ENCODE data around the gene FNBP1. TPM values are rescaled to one million over a fixed set of nuclear protein-coding genes. Genes with fewer than 3 reads are reported as not detected.

Gene FNBP1
- total and polyA plus RNA-seq, 10 of the 15 experiments (the other 5 are each of a cell fraction or from before 2014, with no cell fraction given): 64.5 to 353 (median 179) TPM

- ChIA-PET RAD21 (ENCODE audit: unreplicated experiment) (interaction anchor here (0.8 to 1.8 kb wide), 3 partner anchors 9 to 34 kb away, joined by 3 to 5 read pairs (median 4); no protein-coding TSS in a partner anchor), SMC1A (ENCODE audit: uncharacterized antibody, unreplicated experiment) (interaction anchor here (1.1 to 2.4 kb wide), 6 partner anchors 9 to 65 kb away, joined by 3 to 9 read pairs (median 4); no protein-coding TSS in a partner anchor), CTCF (interaction anchor here (1.3 kb wide), 1 partner anchor 19 kb away, joined by 3 read pairs; no protein-coding TSS in a partner anchor), POLR2A (interaction anchor here (0.5 to 1.5 kb wide), 6 partner anchors 10 to 242 kb away, joined by 3 to 7 read pairs (median 3); no protein-coding TSS in a partner anchor)
- 97% methylated on average over 6 of the region's 6 CpGs for WGBS (ENCODE audit: insufficient coverage, insufficient replicate concordance, low lambda C conversion rate, missing lambda C conversion rate)
- no peak for TF ChIP-seq GABPA (IDR thresholded peaks at IDR 0.05; ENCODE audit: low read depth)
- no peak for TF ChIP-seq TCF12 (IDR thresholded peaks at IDR 0.05; ENCODE audit: low read depth, low read length)
- TF ChIP-seq RFX5 (IDR thresholded peaks at IDR 0.05; ENCODE audit: low read depth, low read length): no peak
- no peak for TF ChIP-seq IKZF1 (conservative IDR thresholded peaks at IDR 0.05)
- TF ChIP-seq ZZZ3 (IDR thresholded peaks at IDR 0.05; ENCODE audit: control insufficient read depth, insufficient read length, low read depth): no peak
- TF ChIP-seq MEF2A (IDR thresholded peaks at IDR 0.05; ENCODE audit: insufficient read depth, low read depth, low read length): no peak
- TF ChIP-seq CEBPB (IDR thresholded peaks at IDR 0.05; ENCODE audit: borderline replicate concordance in 1 of 2, low read depth in 2 of 2, low read length in 2 of 2): no peak
- TF ChIP-seq CREB1 (IDR thresholded peaks at IDR 0.05; ENCODE audit: low read depth): no peak
- TF ChIP-seq SMC3 (IDR thresholded peaks at IDR 0.05; ENCODE audit: borderline replicate concordance, low read length): no peak
- TF ChIP-seq WRNIP1 (IDR thresholded peaks at IDR 0.05; ENCODE audit: borderline replicate concordance, low read depth, low read length): no peak
- no peak for TF ChIP-seq BRCA1 (IDR thresholded peaks at IDR 0.05; ENCODE audit: low read depth, low read length)
- no peak for TF ChIP-seq SP1 (IDR thresholded peaks at IDR 0.05; ENCODE audit: low read depth, low read length)
- no peak for TF ChIP-seq REST (IDR thresholded peaks at IDR 0.05; ENCODE audit: low read depth, low read length)
- no peak for FAIRE-seq
- DNase-seq (ENCODE audit: low read depth, low spot score): no peak
- in situ Hi-C loops (cut with MboI): no loop called here
- H3K27me3 ChIP-seq (replicated peaks in 1 of 2; ENCODE audit: control insufficient read depth in 2 of 2, insufficient read depth in 2 of 2, low read length in 1 of 2): no peaks in the 10 kb centered on the region
- H3K36me3 ChIP-seq (ENCODE audit: control insufficient read depth in 2 of 2, insufficient read depth in 2 of 2, low read length in 1 of 2): peaks cover 19 to 69% of the 10 kb centered on the region in 2 experiments
- ATAC-seq: no peak
- no peak overlapping the region for H3K27ac ChIP-seq (ENCODE audit: control insufficient read depth, insufficient read depth)
- intact Hi-C loops (cut with micrococcal nuclease; ENCODE audit: unreplicated experiment): no loop called here
- H3K4me2 ChIP-seq (ENCODE audit: control insufficient read depth, insufficient read depth): no peak overlapping the region
- no peaks in the 10 kb centered on the region for H3K4me1 ChIP-seq (ENCODE audit: control insufficient read depth, insufficient read depth, low read length)
- H3K4me3 ChIP-seq: no peak overlapping the region
- no TSS peak for BruUV-seq (replicated peaks)
- H3K9me3 ChIP-seq (replicated peaks; ENCODE audit: control insufficient read depth, insufficient read depth, low read length): no peaks in the 10 kb centered on the region
- no peak overlapping the region for H3K9ac ChIP-seq (ENCODE audit: control insufficient read depth, insufficient read depth, low read length)
- H3K79me2 ChIP-seq (ENCODE audit: control insufficient read depth, insufficient read depth, low read length): peaks cover 9% of the 10 kb centered on the region
- no peak overlapping the region for H2AFZ ChIP-seq (ENCODE audit: control insufficient read depth, low read depth, low read length)
- no peaks in the 10 kb centered on the region for H4K20me1 ChIP-seq (ENCODE audit: control insufficient read depth, insufficient read depth)
Measured at GRCh38 chr9:129923589-129923988, 119.4 kb downstream of the FNBP1 start.
